ENCODE measurements around the gene SIGLECL1.

The SIGLECL1 gene

DNA sequence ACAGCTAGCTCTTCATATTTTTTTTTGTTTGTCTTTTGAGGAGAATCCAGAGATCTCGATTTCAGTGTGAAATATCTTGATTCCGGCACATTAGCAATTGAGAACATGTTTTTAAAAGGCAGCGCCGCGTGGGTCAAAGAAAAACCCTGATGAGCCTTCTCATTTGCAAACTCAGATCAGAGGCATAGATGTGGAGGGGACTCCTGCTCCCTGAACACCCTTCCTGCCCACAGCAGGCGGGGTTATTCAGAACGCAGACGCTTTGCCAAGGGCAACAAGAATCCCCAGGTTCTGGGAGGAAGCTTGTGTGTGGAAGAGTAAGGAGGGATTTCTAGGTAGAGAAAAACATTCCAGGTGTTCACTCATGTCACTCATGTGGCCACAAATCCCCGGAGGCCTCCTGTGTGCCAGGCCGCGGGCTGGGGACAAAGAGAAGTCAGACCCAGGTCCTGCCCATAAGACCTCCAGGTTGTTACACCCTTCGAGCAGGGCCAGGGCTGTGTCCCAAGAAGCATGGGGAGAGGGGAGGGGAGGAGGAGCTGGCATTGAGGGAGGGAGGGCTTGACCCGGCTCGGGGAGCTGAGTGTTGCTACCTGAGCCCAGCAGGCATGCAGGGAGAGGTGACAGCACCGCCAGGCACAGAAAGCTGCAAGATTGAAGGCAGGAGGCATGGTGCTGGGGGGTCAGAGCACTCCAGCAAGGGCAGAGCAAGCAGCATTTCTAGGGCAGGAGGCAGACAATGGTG, 44.7 kb downstream of the SIGLECL1 start:
- TF ChIP-seq, protein P1, sequence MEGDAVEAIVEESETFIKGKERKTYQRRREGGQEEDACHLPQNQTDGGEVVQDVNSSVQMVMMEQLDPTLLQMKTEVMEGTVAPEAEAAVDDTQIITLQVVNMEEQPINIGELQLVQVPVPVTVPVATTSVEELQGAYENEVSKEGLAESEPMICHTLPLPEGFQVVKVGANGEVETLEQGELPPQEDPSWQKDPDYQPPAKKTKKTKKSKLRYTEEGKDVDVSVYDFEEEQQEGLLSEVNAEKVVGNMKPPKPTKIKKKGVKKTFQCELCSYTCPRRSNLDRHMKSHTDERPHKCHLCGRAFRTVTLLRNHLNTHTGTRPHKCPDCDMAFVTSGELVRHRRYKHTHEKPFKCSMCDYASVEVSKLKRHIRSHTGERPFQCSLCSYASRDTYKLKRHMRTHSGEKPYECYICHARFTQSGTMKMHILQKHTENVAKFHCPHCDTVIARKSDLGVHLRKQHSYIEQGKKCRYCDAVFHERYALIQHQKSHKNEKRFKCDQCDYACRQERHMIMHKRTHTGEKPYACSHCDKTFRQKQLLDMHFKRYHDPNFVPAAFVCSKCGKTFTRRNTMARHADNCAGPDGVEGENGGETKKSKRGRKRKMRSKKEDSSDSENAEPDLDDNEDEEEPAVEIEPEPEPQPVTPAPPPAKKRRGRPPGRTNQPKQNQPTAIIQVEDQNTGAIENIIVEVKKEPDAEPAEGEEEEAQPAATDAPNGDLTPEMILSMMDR (conservative IDR thresholded peaks at IDR 0.05; ENCODE audit: low read depth, low read length) = no peak
- H3K4me3 ChIP-seq (ENCODE audit: low read length) = no peak overlapping the region
- DNase-seq (ENCODE audit: low read depth) = no peak

DNA sequence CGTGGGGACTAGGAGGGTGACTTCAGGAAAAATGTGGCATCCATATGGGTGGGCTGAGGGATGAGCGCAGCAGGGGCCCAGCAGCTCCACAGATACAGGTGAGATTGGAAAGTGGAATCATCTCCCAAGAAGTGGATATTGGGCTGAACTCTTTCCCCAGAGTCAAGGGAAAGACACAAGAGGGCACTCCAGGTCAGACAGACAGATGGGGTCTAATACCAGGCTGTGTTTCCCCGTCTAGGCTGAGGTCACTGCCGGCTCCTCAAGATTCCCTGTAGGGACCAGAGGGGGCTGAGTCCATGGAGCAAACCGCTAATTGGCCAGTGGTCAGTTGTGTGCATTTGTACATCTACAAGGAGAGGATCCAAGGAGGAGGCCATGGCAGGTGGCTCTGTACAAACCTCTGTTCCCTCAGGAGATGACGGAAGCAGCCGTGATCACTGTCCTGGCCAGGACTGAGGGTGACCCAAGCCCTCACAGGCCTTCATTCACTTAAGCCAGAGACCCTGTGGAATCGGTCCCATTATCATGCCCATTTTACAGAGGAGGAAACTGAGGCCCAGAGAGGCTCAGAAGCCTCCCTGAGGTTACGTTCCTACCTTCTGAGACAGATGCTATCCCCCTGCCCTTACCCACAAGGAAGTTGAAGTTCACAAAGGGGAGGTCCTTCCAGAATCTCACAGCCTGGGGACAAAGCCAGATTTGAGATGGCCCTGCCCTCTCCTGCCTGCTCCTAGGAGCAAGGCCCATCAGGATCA, 45.6 kb downstream of the SIGLECL1 start:
- H3K4me3 ChIP-seq (ENCODE audit: low read length) = no peak overlapping the region
- DNase-seq (ENCODE audit: low read depth) = no peak
- TF ChIP-seq, protein P1 (conservative IDR thresholded peaks at IDR 0.05; ENCODE audit: low read depth, low read length) = no peak

DNA sequence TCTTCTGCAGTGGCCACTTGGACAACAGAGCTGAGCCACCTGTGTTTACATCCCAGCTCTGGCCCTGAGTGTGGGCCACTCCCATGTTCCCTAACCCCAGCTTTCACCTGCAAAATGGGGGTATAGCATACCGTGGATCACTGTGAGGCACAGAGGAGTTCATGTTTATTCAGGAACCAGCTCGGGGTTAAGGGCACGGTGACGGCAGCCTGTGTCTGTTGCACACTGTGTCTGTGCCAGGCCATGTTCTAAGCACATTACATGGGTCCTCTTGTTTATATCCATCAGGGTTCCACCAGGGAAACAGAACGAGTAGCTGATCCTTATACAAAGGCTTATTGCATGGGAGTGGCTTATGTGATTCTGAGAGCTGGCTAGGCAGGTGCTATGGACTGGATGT, 46.5 kb downstream of the SIGLECL1 start:
- no peak overlapping the region for H3K4me3 ChIP-seq (ENCODE audit: low read length)
- DNase-seq (ENCODE audit: low read depth) = no peak
- TF ChIP-seq, protein P1 (conservative IDR thresholded peaks at IDR 0.05; ENCODE audit: low read depth, low read length) = no peak

DNA sequence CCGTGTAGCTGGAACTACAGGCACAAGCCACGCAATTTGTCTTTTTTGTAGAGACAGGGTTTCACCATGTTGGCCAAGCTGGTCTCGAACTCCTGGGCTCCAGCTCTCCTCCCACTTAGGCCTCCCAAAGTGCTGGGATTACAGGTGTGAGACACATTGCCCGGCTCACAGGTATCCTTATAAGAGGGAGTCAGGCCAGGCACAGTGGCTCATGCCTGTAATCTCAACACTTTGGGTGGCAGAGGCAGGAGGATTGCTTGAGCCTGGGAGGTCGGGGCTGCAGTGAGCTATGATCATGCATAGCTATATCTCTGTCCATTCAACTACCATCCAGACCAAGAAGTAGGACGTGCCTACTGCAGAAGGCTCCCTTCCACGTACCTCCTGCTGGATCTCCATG, 50.4 kb downstream of the SIGLECL1 start:
- H3K4me3 ChIP-seq (ENCODE audit: low read length) = no peak overlapping the region
- TF ChIP-seq, protein P1 (conservative IDR thresholded peaks at IDR 0.05; ENCODE audit: low read depth, low read length) = no peak
- DNase-seq (ENCODE audit: low read depth) = no peak

DNA sequence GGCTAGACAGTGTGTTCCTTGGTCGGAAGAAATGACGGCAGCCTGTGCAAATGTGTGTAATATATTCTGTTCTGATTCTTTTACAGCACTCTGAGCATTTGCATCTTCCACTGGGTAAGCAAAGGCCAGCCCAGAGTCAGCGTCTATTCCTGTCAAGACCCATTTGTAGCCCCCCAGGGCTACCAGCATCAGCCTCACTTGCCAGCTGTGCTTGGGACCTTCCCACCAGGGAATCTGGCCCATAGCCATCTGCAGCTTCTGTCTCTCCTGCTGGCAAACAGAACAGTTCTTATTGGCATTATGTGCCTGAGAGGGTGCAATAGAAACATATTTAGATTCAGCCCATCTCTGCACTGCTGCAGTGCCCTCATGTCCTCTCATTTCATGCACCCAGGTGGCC, 54.6 kb downstream of the SIGLECL1 start:
- no peak overlapping the region for H3K4me3 ChIP-seq (ENCODE audit: low read length)
- no peak for DNase-seq (ENCODE audit: low read depth)
- TF ChIP-seq, protein P1 (conservative IDR thresholded peaks at IDR 0.05; ENCODE audit: low read depth, low read length) = no peak

DNA sequence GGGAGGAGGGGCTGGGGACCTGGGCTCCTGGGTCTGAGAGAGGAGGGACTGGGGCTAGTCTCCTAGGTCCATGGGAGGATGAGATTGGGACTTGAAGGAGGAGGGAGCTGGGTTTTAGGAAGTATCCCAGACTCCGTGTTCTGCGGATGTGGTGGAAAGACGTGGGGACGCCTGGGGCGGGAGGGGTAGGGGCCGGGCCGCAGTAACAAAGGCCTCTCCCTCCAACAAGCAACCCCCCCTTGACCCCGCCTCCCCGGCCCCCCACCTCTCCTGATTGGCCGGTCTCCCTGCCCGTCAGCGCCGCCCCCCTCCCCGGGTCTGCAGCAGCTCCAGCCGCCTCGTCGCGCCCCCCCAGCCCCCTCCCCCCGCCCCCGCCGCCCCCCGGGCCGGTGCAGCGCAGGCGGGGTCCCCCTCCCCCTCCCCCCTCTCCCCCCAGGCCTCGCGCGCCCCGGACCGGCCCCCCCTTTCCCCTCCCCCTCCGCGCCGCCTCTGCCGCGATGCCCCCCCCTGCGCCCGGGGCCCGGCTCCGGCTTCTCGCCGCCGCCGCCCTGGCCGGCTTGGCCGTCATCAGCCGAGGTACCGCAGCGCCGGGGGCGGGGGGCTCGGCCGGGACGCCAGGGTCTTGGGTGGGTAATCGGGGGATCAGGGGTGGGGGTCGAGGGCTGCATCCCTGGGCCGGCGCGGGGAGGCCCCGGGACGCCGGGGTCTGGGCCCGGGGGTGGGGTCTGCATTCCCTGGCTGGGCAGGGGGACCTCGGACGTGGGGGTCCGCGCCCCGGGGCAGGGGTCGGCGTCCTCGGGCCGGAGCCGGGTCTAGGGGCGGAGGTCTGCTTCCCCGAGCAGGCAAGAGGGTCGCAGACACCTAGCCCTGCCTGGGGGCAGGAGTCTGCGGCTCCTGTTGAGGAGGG, 60.7 kb downstream of the SIGLECL1 start, which contains the start of gene IGLON5:
IGLON5 (plus strand) TSS at position 294 of the 907 bp plus-strand sequence; CDS start at position 498, 204 bp downstream.
- no peak within 1 kb of the TSS for H3K4me3 ChIP-seq (ENCODE audit: low read length)
- no peak for DNase-seq (ENCODE audit: low read depth)

More for the DNA sequence above, 60.7 kb downstream of the SIGLECL1 start, which contains the start of gene IGLON5:
- TF ChIP-seq, protein P1 (conservative IDR thresholded peaks at IDR 0.05; ENCODE audit: low read depth, low read length) = no peak
